OCI-LY7 (cell line): Measurements from ENCODE around the gene NHLRC2. TPM values are rescaled to one million over a fixed set of nuclear protein-coding genes. Genes with fewer than 3 reads are reported as not detected.
"Not testable (repeated sequence)": the region's sequence is repeated elsewhere in the genome, so short reads cannot be mapped to it uniquely, and the experiment has no call there.

Experiments used
- BruUV-seq: library from RNA; stranded (reverse); fragments of 400-500 nt; replicated peaks from 2 replicates; lab custom pipeline; 2021; lab: Mats Ljungman, UMichigan
- CTCF ChIA-PET: fragments of 300-600 bp; sonication (Branson Sonifier 250); formaldehyde crosslinking; loops from one replicate; lab custom pipeline; 2022; ENCODE audit warnings: antibody characterized with exemption; ENCODE audit not compliant: unreplicated experiment; lab: Charles Lee
- POLR2A ChIA-PET: fragments of 300-600 bp; sonication (Branson Sonifier 250); formaldehyde crosslinking; loops from one replicate; lab custom pipeline; 2022; ENCODE audit warnings: antibody characterized with exemption; lab: Charles Lee
- DNase-seq: peaks from one replicate; pipeline ENCODE4 v3.0.0-alpha.2; 2015; ENCODE audit warnings: low spot score
- H2AFZ ChIP-seq: fragments of 200-600 bp; sonication (generic), shearing (Covaris generic); 2 replicates; pipeline ENCODE4 v1.6.1; 2014; ENCODE audit warnings: mild to moderate bottlenecking, antibody characterized with exemption, low read length, moderate library complexity
- H3K27ac ChIP-seq: fragments of 200-600 bp; sonication (generic); 2 replicates; pipeline ENCODE4 v1.5.1; 2014; ENCODE audit warnings: mixed run types, low read depth, mild to moderate bottlenecking, moderate library complexity, low read length, inconsistent platforms; ENCODE audit not compliant: poor library complexity, severe bottlenecking
- H3K36me3 ChIP-seq: fragments of 200-600 bp; sonication (generic); 2 replicates; pipeline ENCODE4 v1.6.1; 2014; ENCODE audit warnings: mild to moderate bottlenecking, antibody characterized with exemption, low read length, moderate library complexity, mixed read lengths; ENCODE audit not compliant: insufficient read depth
- H3K4me1 ChIP-seq: fragments of 200-600 bp; sonication (generic); 2 replicates; pipeline ENCODE4 v1.5.1; 2014; ENCODE audit warnings: mild to moderate bottlenecking, low read length; ENCODE audit not compliant: insufficient read depth, poor library complexity, severe bottlenecking
- H3K4me2 ChIP-seq: fragments of 200-600 bp; sonication (generic); 2 replicates; pipeline ENCODE4 v1.6.1; 2014; ENCODE audit warnings: mild to moderate bottlenecking, low read length
- H3K4me3 ChIP-seq: fragments of 200-600 bp; sonication (generic); 2 replicates; pipeline ENCODE4 v1.5.1; 2014; ENCODE audit warnings: mild to moderate bottlenecking, low read depth, low read length; ENCODE audit not compliant: poor library complexity, severe bottlenecking
- H3K79me2 ChIP-seq: fragments of 200-600 bp; sonication (generic); 2 replicates; pipeline ENCODE4 v1.6.1; 2016; ENCODE audit warnings: low read depth, mild to moderate bottlenecking, low read length, moderate library complexity, mixed read lengths; ENCODE audit not compliant: insufficient read depth
- H3K9me2 ChIP-seq: fragments of 200-600 bp; sonication (generic); 2 replicates; pipeline ENCODE4 v1.6.1; 2016; ENCODE audit warnings: mild to moderate bottlenecking, low read length, mixed read lengths; ENCODE audit not compliant: insufficient read depth
- H3K9me3 ChIP-seq: fragments of 200-600 bp; sonication (generic); 2 replicates; pipeline ENCODE4 v1.6.1; 2014; ENCODE audit warnings: mild to moderate bottlenecking, mixed run types, low read length, mixed read lengths
- H4K20me1 ChIP-seq: fragments of 200-600 bp; sonication (generic); 2 replicates; pipeline ENCODE4 v1.6.1; 2014; ENCODE audit warnings: mild to moderate bottlenecking, antibody characterized with exemption, low read length, moderate library complexity, mixed read lengths; ENCODE audit not compliant: insufficient read depth
- CTCF ChIP-seq: fragments of 200-600 bp; sonication (generic); conservative IDR thresholded peaks from 2 replicates; pipeline ENCODE4 v1.5.1; 2014; ENCODE audit warnings: mild to moderate bottlenecking, antibody characterized with exemption, low read length, moderate library complexity, mixed read lengths
- EZH2phosphoT487 ChIP-seq: fragments of 200-600 bp; sonication (generic); IDR thresholded peaks from 2 replicates; pipeline ENCODE4 v1.6.1; 2018; ENCODE audit warnings: low read depth, borderline replicate concordance, mild to moderate bottlenecking, mixed run types, antibody characterized with exemption, low read length, moderate library complexity, mixed read lengths
- intact Hi-C: fragments of 100-400 bp; cut with micrococcal nuclease; formaldehyde crosslinking; loops from one replicate; pipeline ENCODE4 v1.10.0; 2022; ENCODE audit not compliant: unreplicated experiment
- total RNA-seq, 2 experiments: library from RNA; depleted of rRNA in 1 of 2; stranded (reverse); fragments of >200 nt in 1 of 2; shearing (Covaris generic) in 1 of 2; gene quantifications; 2 replicates each; pipeline ENCODE4 v1.2.3, GENCODE V29; 2014 to 2022

NHLRC2 gene
- total RNA-seq, 2 experiments from 2014 or later: 28.6 to 44.5 TPM

- ChIA-PET POLR2A (no interaction called here), CTCF (no interaction called here)
- Histone ChIP-seq H3K4me3 (no peak overlapping the region), H3K36me3 (no peaks in the 10 kb centered on the region), H4K20me1 (no peaks in the 10 kb centered on the region), H3K79me2 (no peaks in the 10 kb centered on the region), H3K4me2 (no peak overlapping the region), H3K4me1 (no peaks in the 10 kb centered on the region), H3K27ac (no peak overlapping the region), H3K9me2 (no peaks in the 10 kb centered on the region), H2AFZ (no peak overlapping the region), H3K9me3 (no peaks in the 10 kb centered on the region)
- no TSS peak for BruUV-seq
- no peak for DNase-seq
- TF ChIP-seq CTCF (no peak), EZH2phosphoT487 (no peak)
- intact Hi-C loops: no loop called here
Observed at GRCh38 chr10:113937756-113938155, 83.3 kb downstream of the NHLRC2 start.

- H2AFZ ChIP-seq: no peak overlapping the region
- H4K20me1 ChIP-seq: no peaks in the 10 kb centered on the region
- H3K79me2 ChIP-seq: no peaks in the 10 kb centered on the region
- no peaks in the 10 kb centered on the region for H3K9me2 ChIP-seq
- no peaks in the 10 kb centered on the region for H3K36me3 ChIP-seq
- no TSS peak for BruUV-seq
- no peak for DNase-seq
- TF ChIP-seq EZH2phosphoT487: no peak
- 0 out of 2 replicates have a peak, but pooled peaks have one; percentile 24 for TF ChIP-seq CTCF
- intact Hi-C loops: no loop called here
- no peaks in the 10 kb centered on the region for H3K9me3 ChIP-seq
- H3K4me2 ChIP-seq: no peak overlapping the region
- ChIA-PET POLR2A (interaction anchor here (0.5 to 0.6 kb wide), 2 partner anchors 150 to 374 kb away, joined by 4 to 5 read pairs; no protein-coding TSS in a partner anchor), CTCF (no interaction called here)
- H3K4me1 ChIP-seq: no peaks in the 10 kb centered on the region
- H3K27ac ChIP-seq: no peak overlapping the region
- H3K4me3 ChIP-seq: no peak overlapping the region
Observed at GRCh38 chr10:113939212-113939860, 84.9 kb downstream of the NHLRC2 start.

GRCh38 chr10:113941140-113941539 is 86.7 kb downstream of the NHLRC2 start:
- ChIA-PET POLR2A (interaction anchor here (0.7 kb wide), 1 partner anchor 35 kb away, joined by 3 read pairs; no protein-coding TSS in a partner anchor), CTCF (no interaction called here)
- TF ChIP-seq CTCF (no peak), EZH2phosphoT487 (no peak)
- H3K9me3 ChIP-seq: no peaks in the 10 kb centered on the region
- H3K4me2 ChIP-seq: no peak overlapping the region
- H3K4me3 ChIP-seq: no peak overlapping the region
- no peaks in the 10 kb centered on the region for H3K36me3 ChIP-seq
- H2AFZ ChIP-seq: no peak overlapping the region
- intact Hi-C loops: no loop called here
- H3K27ac ChIP-seq: no peak overlapping the region
- H3K4me1 ChIP-seq: no peaks in the 10 kb centered on the region
- H3K79me2 ChIP-seq: no peaks in the 10 kb centered on the region
- no peak for DNase-seq
- no TSS peak for BruUV-seq
- H3K9me2 ChIP-seq: no peaks in the 10 kb centered on the region
- H4K20me1 ChIP-seq: no peaks in the 10 kb centered on the region

GRCh38 chr10:113943196-113943595 is 88.7 kb downstream of the NHLRC2 start:
- H3K4me2 ChIP-seq, H3K4me1 ChIP-seq, H3K27ac ChIP-seq, CTCF ChIA-PET, H3K36me3 ChIP-seq, intact Hi-C loops, DNase-seq, POLR2A ChIA-PET, H3K4me3 ChIP-seq, BruUV-seq, H4K20me1 ChIP-seq, H3K9me3 ChIP-seq, H2AFZ ChIP-seq, H3K79me2 ChIP-seq, H3K9me2 ChIP-seq: not testable (repeated sequence)
